HCT116 (cell line): ENCODE results near the gene NKIRAS2.

Experiments used
- CTCF ChIP-seq, 3 experiments: fragments of 200-600 bp in 1 of 3; sonication (generic) in 1 of 3; IDR thresholded peaks in 2 of 3; conservative IDR thresholded peaks in 1 of 3; 2 replicates each; pipeline ENCODE4 v1.5.1; 2012 to 2017; ENCODE audit warnings: low read depth in 2 of 3, low read length in 2 of 3, antibody characterized with exemption in 1 of 3, borderline replicate concordance in 1 of 3, control low read depth in 1 of 3, mild to moderate bottlenecking in 1 of 3, mixed read lengths in 1 of 3, mixed run types in 1 of 3, moderate library complexity in 1 of 3; ENCODE audit not compliant: insufficient read depth in 1 of 3
- EZH2 ChIP-seq: fragments of 200-600 bp; sonication (generic); IDR thresholded peaks from 2 replicates; pipeline ENCODE4 v1.6.1; 2017; ENCODE audit warnings: antibody characterized with exemption, mixed run types
- EZH2phosphoT487 ChIP-seq: fragments of 200-600 bp; IDR thresholded peaks from 2 replicates; pipeline ENCODE4 v1.6.1; 2018; ENCODE audit warnings: antibody characterized with exemption, borderline replicate concordance
- FOSL1 ChIP-seq: IDR thresholded peaks from 2 replicates; pipeline ENCODE4 v1.6.1; 2012; ENCODE audit warnings: low read depth
- MAX ChIP-seq: IDR thresholded peaks from 2 replicates; pipeline ENCODE4 v1.6.1; 2012
- POLR2A ChIP-seq: IDR thresholded peaks from 2 replicates; pipeline ENCODE4 v1.7.0; 2011; ENCODE audit warnings: borderline replicate concordance; ENCODE audit not compliant: insufficient read depth, insufficient read length; ENCODE audit errors: extremely low read depth
- POLR2AphosphoS5 ChIP-seq: IDR thresholded peaks from 2 replicates; pipeline ENCODE4 v1.6.1; 2011; ENCODE audit warnings: mild to moderate bottlenecking, low read depth, low read length, moderate library complexity
- TCF7L2 ChIP-seq: IDR thresholded peaks from 2 replicates; pipeline ENCODE4 v1.7.0; 2011; ENCODE audit warnings: borderline replicate concordance, inconsistent platforms; ENCODE audit not compliant: insufficient read depth, insufficient read length; ENCODE audit errors: extremely low read depth
- YY1 ChIP-seq: IDR thresholded peaks from 2 replicates; pipeline ENCODE4 v1.6.1; 2011; ENCODE audit warnings: low read length, low read depth, moderate library complexity, mild to moderate bottlenecking; ENCODE audit not compliant: insufficient replicate concordance; ENCODE audit errors: extremely low read depth
- TF ChIP-seq, protein P1 (sequence below): IDR thresholded peaks from 2 replicates; pipeline ENCODE4 v1.6.1; 2012

- TF ChIP-seq CTCF (IDR thresholded peaks at IDR 0.05 in 2 of 3, conservative IDR thresholded peaks at IDR 0.05 in 1 of 3; ENCODE audit: borderline replicate concordance in 1 of 3, insufficient read depth in 1 of 3, low read depth in 2 of 3, low read length in 2 of 3): no peak
- TF ChIP-seq TCF7L2: no peak
- TF ChIP-seq, protein P1, sequence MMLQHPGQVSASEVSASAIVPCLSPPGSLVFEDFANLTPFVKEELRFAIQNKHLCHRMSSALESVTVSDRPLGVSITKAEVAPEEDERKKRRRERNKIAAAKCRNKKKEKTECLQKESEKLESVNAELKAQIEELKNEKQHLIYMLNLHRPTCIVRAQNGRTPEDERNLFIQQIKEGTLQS: no peak
- TF ChIP-seq YY1: no peak
- TF ChIP-seq POLR2AphosphoS5: no peak
- TF ChIP-seq EZH2phosphoT487: no peak
- TF ChIP-seq EZH2: no peak
- no peak for TF ChIP-seq FOSL1
- TF ChIP-seq MAX: no peak
- TF ChIP-seq POLR2A: no peak
These were observed 49.1 kb downstream of the NKIRAS2 start for GRCh38 chr17:42068979-42069378.
